ENCODE data around the gene ASZ1.
"Not testable (repeated sequence)": the region's sequence is repeated elsewhere in the genome, so short reads cannot be mapped to it uniquely, and the experiment has no call there.

Gene ASZ1

DNA sequence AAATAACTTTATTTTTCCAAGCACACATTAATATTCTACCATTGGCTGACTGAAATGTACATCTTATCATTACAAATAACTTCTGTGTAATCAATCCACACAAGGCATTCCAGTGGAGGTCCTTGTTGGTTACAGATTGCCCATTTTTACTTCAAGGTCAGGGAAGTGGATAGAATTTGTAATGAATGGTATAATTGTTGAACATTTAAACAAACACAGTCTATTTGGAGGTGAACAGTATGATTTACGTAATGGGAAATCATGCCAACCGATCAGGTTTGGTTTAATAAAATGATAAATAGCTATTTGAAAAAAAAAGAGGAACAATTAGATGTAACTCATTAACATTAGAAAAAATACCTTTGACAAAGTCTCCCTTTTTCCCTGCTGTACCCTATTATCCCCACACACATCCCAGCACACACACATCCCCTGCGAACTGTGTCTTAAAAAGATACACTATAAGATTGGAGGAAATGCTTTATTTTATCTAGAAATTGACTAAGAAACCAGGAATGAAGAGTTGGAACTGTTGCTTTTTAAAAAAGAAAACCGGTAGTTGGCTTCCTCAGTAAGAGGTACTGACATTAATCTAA lies 19.0 kb upstream of the ASZ1 start:
- no peak overlapping the region for H3K9ac ChIP-seq (ENCODE audit: low read length in 5 of 5)

GRCh38 chr7:117445206-117445605 lies 17.9 kb upstream of the ASZ1 start:
- Histone ChIP-seq H3K36me3 (ENCODE audit: control insufficient read depth in 5 of 5, insufficient read depth in 5 of 5, low read length in 5 of 5) (no peaks in the 10 kb centered on the region), H3K9ac (ENCODE audit: low read length in 5 of 5) (no peak overlapping the region), H3K9me3 (ENCODE audit: control insufficient read depth in 5 of 5, low read length in 5 of 5) (peaks cover 0 to 6% (median 0%) of the 10 kb centered on the region in 5 donors), H3K27me3 (ENCODE audit: control insufficient read depth in 5 of 5, insufficient read depth in 4 of 5, low read length in 5 of 5) (peaks cover 0 to 2% (median 0%) of the 10 kb centered on the region in 5 donors), H3K4me3 (ENCODE audit: low read depth in 1 of 5, low read length in 5 of 5) (no peak overlapping the region), H3K27ac (ENCODE audit: low read depth, low read length) (no peak overlapping the region), H3K4me1 (ENCODE audit: control insufficient read depth in 5 of 5, insufficient read depth in 5 of 5, low read length in 5 of 5) (no peaks in the 10 kb centered on the region)

More for the DNA sequence above, 19.0 kb upstream of the ASZ1 start:
- no peaks in the 10 kb centered on the region for H3K36me3 ChIP-seq (ENCODE audit: control insufficient read depth in 5 of 5, insufficient read depth in 5 of 5, low read length in 5 of 5)
- no peak overlapping the region for H3K4me3 ChIP-seq (ENCODE audit: low read depth in 1 of 5, low read length in 5 of 5)
- H3K27ac ChIP-seq (ENCODE audit: low read depth, low read length): no peak overlapping the region
- H3K9me3 ChIP-seq (ENCODE audit: control insufficient read depth in 5 of 5, low read length in 5 of 5): peaks cover 0 to 6% (median 0%) of the 10 kb centered on the region in 5 donors
- H3K27me3 ChIP-seq (ENCODE audit: control insufficient read depth in 5 of 5, insufficient read depth in 4 of 5, low read length in 5 of 5): peaks cover 0 to 2% (median 0%) of the 10 kb centered on the region in 5 donors
- H3K4me1 ChIP-seq (ENCODE audit: control insufficient read depth in 5 of 5, insufficient read depth in 5 of 5, low read length in 5 of 5): no peaks in the 10 kb centered on the region

DNA sequence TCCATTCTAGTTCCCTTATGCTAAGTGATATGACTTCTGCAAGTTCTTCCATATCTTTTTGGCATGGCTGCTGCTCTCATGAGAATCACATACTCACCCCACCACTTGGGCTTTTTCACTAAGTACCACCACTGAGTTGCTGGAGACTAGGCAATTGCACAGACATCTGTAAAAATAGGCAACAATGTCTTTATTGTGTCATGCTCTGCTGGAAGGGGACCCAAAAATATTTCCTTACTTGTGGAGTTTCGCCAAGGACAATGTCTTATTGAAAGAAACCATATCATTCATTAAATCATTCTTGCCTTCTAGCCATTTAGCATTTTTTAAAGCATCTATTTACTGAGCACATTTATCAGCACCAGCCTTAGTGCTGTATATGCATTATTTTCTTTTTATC lies 17.4 kb upstream of the ASZ1 start:
- peaks cover 0 to 6% (median 0%) of the 10 kb centered on the region in 5 donors for H3K9me3 ChIP-seq (ENCODE audit: control insufficient read depth in 5 of 5, low read length in 5 of 5)
- peaks cover 0 to 2% (median 0%) of the 10 kb centered on the region in 5 donors for H3K27me3 ChIP-seq (ENCODE audit: control insufficient read depth in 5 of 5, insufficient read depth in 4 of 5, low read length in 5 of 5)
- no peak overlapping the region for H3K27ac ChIP-seq (ENCODE audit: low read depth, low read length)
- H3K4me3 ChIP-seq (ENCODE audit: low read depth in 1 of 5, low read length in 5 of 5): no peak overlapping the region
- no peaks in the 10 kb centered on the region for H3K4me1 ChIP-seq (ENCODE audit: control insufficient read depth in 5 of 5, insufficient read depth in 5 of 5, low read length in 5 of 5)
- no peaks in the 10 kb centered on the region for H3K36me3 ChIP-seq (ENCODE audit: control insufficient read depth in 5 of 5, insufficient read depth in 5 of 5, low read length in 5 of 5)
- no peak overlapping the region for H3K9ac ChIP-seq (ENCODE audit: low read length in 5 of 5)

DNA sequence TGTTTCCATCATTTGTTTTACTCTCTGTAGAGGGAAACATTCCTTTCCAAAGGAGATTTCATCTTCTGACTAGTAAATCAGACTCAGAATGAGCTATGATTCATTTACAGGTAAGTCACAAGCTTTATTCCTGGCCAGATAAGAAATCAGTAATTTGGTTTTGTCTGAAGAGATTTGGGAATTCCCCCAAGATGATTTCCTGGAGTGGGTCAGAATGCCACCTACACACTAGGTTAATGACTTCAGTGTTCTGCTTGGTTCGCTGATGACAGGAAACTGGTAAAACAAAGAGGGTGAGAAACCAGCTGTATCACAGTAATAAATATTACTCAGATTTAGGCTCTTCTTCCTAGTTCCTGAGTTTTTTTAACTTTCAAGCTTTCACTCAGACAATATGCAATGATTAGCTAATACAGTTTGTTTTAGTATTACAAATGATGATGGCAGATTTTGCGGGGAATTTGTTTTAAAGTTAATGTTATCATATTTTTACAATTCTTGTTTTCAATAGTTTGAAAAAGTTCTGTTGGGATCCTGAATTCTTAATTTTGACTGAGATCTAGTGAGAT lies 8.3 kb upstream of the ASZ1 start:
- no peaks in the 10 kb centered on the region for H3K9me3 ChIP-seq (ENCODE audit: control insufficient read depth in 5 of 5, low read length in 5 of 5)
- no peaks in the 10 kb centered on the region for H3K4me1 ChIP-seq (ENCODE audit: control insufficient read depth in 5 of 5, insufficient read depth in 5 of 5, low read length in 5 of 5)
- H3K9ac ChIP-seq (ENCODE audit: low read length in 5 of 5): no peak overlapping the region
- H3K4me3 ChIP-seq (ENCODE audit: low read depth in 1 of 5, low read length in 5 of 5): no peak overlapping the region
- no peaks in the 10 kb centered on the region for H3K36me3 ChIP-seq (ENCODE audit: control insufficient read depth in 5 of 5, insufficient read depth in 5 of 5, low read length in 5 of 5)
- H3K27ac ChIP-seq (ENCODE audit: low read depth, low read length): no peak overlapping the region
- H3K27me3 ChIP-seq (ENCODE audit: control insufficient read depth in 5 of 5, insufficient read depth in 4 of 5, low read length in 5 of 5): no peaks in the 10 kb centered on the region

GRCh38 chr7:117424090-117424829 lies 3.0 kb downstream of the ASZ1 start:
- Histone ChIP-seq H3K4me3 (ENCODE audit: low read depth in 1 of 5, low read length in 5 of 5) (no peak overlapping the region), H3K9ac (ENCODE audit: low read length in 5 of 5) (no peak overlapping the region), H3K4me1 (ENCODE audit: control insufficient read depth in 5 of 5, insufficient read depth in 5 of 5, low read length in 5 of 5) (no peaks in the 10 kb centered on the region), H3K27ac (ENCODE audit: low read depth, low read length) (no peak overlapping the region), H3K9me3 (ENCODE audit: control insufficient read depth in 5 of 5, low read length in 5 of 5) (no peaks in the 10 kb centered on the region), H3K27me3 (ENCODE audit: control insufficient read depth in 5 of 5, insufficient read depth in 4 of 5, low read length in 5 of 5) (no peaks in the 10 kb centered on the region), H3K36me3 (ENCODE audit: control insufficient read depth in 5 of 5, insufficient read depth in 5 of 5, low read length in 5 of 5) (no peaks in the 10 kb centered on the region)

- H3K4me3 ChIP-seq (ENCODE audit: low read depth in 1 of 5, low read length in 5 of 5); H3K36me3 ChIP-seq (ENCODE audit: control insufficient read depth in 5 of 5, insufficient read depth in 5 of 5, low read length in 5 of 5); H3K27ac ChIP-seq (ENCODE audit: low read depth, low read length); H3K9ac ChIP-seq (ENCODE audit: low read length in 5 of 5); H3K27me3 ChIP-seq (ENCODE audit: control insufficient read depth in 5 of 5, insufficient read depth in 4 of 5, low read length in 5 of 5); H3K4me1 ChIP-seq (ENCODE audit: control insufficient read depth in 5 of 5, insufficient read depth in 5 of 5, low read length in 5 of 5); H3K9me3 ChIP-seq (ENCODE audit: control insufficient read depth in 5 of 5, low read length in 5 of 5): not testable (repeated sequence)
Measured at GRCh38 chr7:117414591-117414990, 12.7 kb downstream of the ASZ1 start.

- H3K9me3 ChIP-seq (ENCODE audit: control insufficient read depth in 5 of 5, low read length in 5 of 5): no peaks in the 10 kb centered on the region
- H3K36me3 ChIP-seq (ENCODE audit: control insufficient read depth in 5 of 5, insufficient read depth in 5 of 5, low read length in 5 of 5): no peaks in the 10 kb centered on the region
- H3K4me1 ChIP-seq (ENCODE audit: control insufficient read depth in 5 of 5, insufficient read depth in 5 of 5, low read length in 5 of 5): no peaks in the 10 kb centered on the region
- no peak overlapping the region for H3K27ac ChIP-seq (ENCODE audit: low read depth, low read length)
- no peak overlapping the region for H3K4me3 ChIP-seq (ENCODE audit: low read depth in 1 of 5, low read length in 5 of 5)
- no peak overlapping the region for H3K9ac ChIP-seq (ENCODE audit: low read length in 5 of 5)
- no peaks in the 10 kb centered on the region for H3K27me3 ChIP-seq (ENCODE audit: control insufficient read depth in 5 of 5, insufficient read depth in 4 of 5, low read length in 5 of 5)
Measured at GRCh38 chr7:117412946-117413559, 14.2 kb downstream of the ASZ1 start.

DNA sequence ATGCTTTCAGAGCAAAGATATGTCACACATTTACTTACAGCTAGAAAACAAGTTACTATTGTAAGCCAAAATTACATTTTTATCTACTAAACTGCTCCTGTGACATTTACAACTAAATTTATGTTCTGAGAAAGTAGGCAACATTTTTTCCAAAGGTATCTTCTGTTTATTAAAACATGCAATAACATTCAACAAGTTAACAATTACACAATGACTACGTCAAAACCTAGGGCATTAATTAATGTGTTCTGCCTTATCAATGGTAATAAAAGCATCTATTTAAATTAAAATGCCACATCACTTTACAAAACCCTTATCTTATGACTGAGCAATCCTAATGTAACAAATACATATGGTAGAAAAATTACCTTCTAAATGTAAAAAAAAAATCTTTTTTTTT lies 14.9 kb downstream of the ASZ1 start:
- no peak overlapping the region for H3K4me3 ChIP-seq (ENCODE audit: low read depth in 1 of 5, low read length in 5 of 5)
- no peaks in the 10 kb centered on the region for H3K36me3 ChIP-seq (ENCODE audit: control insufficient read depth in 5 of 5, insufficient read depth in 5 of 5, low read length in 5 of 5)
- H3K9me3 ChIP-seq (ENCODE audit: control insufficient read depth in 5 of 5, low read length in 5 of 5): no peaks in the 10 kb centered on the region
- no peaks in the 10 kb centered on the region for H3K27me3 ChIP-seq (ENCODE audit: control insufficient read depth in 5 of 5, insufficient read depth in 4 of 5, low read length in 5 of 5)
- H3K4me1 ChIP-seq (ENCODE audit: control insufficient read depth in 5 of 5, insufficient read depth in 5 of 5, low read length in 5 of 5): no peaks in the 10 kb centered on the region
- H3K9ac ChIP-seq (ENCODE audit: low read length in 5 of 5): no peak overlapping the region
- no peak overlapping the region for H3K27ac ChIP-seq (ENCODE audit: low read depth, low read length)

- no peak overlapping the region for H3K4me3 ChIP-seq (ENCODE audit: low read depth in 1 of 5, low read length in 5 of 5)
- H3K27me3 ChIP-seq (ENCODE audit: control insufficient read depth in 5 of 5, insufficient read depth in 4 of 5, low read length in 5 of 5): no peaks in the 10 kb centered on the region
- H3K27ac ChIP-seq (ENCODE audit: low read depth, low read length): no peak overlapping the region
- no peaks in the 10 kb centered on the region for H3K4me1 ChIP-seq (ENCODE audit: control insufficient read depth in 5 of 5, insufficient read depth in 5 of 5, low read length in 5 of 5)
- H3K9ac ChIP-seq (ENCODE audit: low read length in 5 of 5): no peak overlapping the region
- H3K9me3 ChIP-seq (ENCODE audit: control insufficient read depth in 5 of 5, low read length in 5 of 5): no peaks in the 10 kb centered on the region
- no peaks in the 10 kb centered on the region for H3K36me3 ChIP-seq (ENCODE audit: control insufficient read depth in 5 of 5, insufficient read depth in 5 of 5, low read length in 5 of 5)
Measured at GRCh38 chr7:117411539-117411938, 15.8 kb downstream of the ASZ1 start.

- Histone ChIP-seq H3K4me1 (ENCODE audit: control insufficient read depth in 5 of 5, insufficient read depth in 5 of 5, low read length in 5 of 5) (no peaks in the 10 kb centered on the region), H3K27ac (ENCODE audit: low read depth, low read length) (no peak overlapping the region), H3K27me3 (ENCODE audit: control insufficient read depth in 5 of 5, insufficient read depth in 4 of 5, low read length in 5 of 5) (no peaks in the 10 kb centered on the region), H3K9me3 (ENCODE audit: control insufficient read depth in 5 of 5, low read length in 5 of 5) (no peaks in the 10 kb centered on the region), H3K36me3 (ENCODE audit: control insufficient read depth in 5 of 5, insufficient read depth in 5 of 5, low read length in 5 of 5) (no peaks in the 10 kb centered on the region), H3K9ac (ENCODE audit: low read length in 5 of 5) (no peak overlapping the region), H3K4me3 (ENCODE audit: low read depth in 1 of 5, low read length in 5 of 5) (no peak overlapping the region)
Measured at GRCh38 chr7:117408831-117409230, 18.5 kb downstream of the ASZ1 start.
